GM18858 (cell line): ENCODE results near the gene MARCHF6.
"Not testable (repeated sequence)": the region's sequence is repeated elsewhere in the genome, so short reads cannot be mapped to it uniquely, and the experiment has no call there.

Experiments used
- ATAC-seq: cut with Tn5 transposase; IDR thresholded peaks from one replicate; pipeline ENCODE4 v1.9.1; 2021; ENCODE audit not compliant: unreplicated experiment

MARCHF6 gene

DNA sequence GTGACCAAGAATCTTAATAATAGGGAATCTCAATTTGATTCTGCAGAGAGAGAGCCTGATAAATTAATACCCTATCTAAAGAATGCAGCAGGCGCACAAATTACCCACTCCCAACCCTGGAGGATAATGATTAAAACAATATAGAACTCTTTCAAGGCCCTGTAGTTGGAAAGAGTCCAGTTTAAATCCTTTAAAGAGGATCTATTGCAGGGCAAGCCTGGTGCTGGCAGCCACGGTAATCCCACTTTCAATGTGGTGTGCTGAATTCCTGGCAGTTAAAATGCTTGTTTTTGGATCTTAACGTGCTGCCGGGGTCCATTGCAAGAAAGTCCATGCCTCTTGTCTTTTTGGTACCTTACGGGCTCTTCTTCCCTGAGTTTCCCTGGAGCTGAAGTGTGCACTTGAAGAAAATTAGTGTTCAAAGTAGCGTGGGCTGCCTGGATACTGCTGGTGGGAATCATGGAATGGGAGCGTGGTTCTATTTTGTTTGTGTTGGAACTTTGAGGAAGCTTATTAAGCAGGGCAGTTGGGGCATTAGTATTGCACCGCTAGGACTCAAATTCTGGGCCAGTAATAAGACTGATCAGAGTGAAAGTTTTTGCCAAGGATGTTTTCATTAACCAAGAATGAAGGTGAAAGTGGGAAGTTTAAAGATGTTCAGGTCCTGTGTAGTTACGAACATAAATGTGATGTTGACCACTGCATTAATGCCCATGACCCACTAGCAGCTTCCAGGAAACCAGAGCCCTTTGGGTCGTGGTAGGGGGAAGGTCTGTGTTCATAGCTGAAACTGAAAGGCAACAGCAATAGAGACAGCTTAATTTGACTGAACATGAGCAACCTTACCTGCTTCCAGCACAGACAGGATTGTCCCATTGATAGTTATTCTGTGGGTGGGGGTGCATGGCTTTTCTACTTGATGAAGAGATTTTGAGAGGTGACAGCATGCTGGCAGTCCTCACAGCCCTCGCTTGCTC lies 20.8 kb downstream of the MARCHF6 start:
- no peak for ATAC-seq

DNA sequence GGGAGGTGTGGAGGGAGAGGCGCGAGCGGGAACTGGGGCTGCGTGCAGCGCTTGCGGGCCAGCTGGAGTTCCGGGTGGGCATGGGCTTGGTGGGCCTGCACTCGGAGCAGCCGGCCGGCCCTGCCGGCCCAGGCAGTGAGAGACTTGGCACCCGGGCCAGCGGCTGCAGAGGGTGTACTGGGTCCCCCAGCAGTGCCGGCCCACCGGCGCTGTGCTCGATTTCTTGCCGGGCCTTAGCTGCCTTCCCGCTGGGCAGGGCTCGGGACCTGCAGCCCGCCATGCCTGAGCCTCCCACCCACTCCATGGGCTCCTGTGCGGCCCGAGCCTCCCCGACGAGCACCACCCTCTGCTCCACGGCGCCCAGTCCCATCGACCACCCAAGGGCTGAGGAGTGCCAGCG lies 21.7 kb downstream of the MARCHF6 start:
- ATAC-seq, result not testable (repeated sequence)

DNA sequence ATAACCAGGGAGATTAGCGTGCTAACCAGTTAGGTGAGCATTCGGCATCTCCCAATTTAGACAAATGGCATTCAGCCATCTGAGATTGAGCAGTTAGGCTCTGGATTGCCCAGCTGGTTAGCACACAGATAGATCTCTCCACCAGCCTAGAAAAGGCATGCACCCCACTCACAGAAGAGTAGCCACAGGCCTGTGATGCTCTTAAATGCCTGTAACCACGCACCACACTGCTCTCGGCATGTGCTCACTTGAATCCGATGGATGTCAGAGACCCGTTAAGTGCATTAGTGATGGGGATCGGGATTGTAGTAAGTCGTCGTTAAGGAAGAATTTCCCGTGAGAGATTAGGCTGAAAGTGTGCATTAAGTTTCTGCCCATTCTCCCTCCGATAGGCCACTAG lies 23.0 kb downstream of the MARCHF6 start:
- ATAC-seq, result no peak

DNA sequence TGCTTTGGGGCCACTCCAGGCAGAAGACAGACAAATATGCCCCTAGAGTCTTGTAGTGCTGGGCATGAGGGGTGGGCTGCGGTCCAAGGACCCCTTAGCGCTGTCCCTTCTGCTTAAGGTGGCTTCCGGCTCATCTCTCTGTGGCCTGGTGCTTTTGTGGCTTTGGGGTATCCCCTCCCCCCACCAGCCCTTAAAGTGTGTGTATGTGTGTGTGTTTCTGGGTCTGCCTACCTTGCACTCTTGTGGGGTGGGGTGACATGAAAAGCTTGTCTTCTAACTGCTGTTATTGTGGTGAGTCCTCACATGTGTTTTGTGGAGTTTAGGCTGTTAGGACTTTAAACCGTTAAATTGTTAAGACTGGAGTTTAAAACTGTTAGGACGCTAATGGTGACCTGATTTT lies 23.6 kb downstream of the MARCHF6 start:
- no peak for ATAC-seq

DNA sequence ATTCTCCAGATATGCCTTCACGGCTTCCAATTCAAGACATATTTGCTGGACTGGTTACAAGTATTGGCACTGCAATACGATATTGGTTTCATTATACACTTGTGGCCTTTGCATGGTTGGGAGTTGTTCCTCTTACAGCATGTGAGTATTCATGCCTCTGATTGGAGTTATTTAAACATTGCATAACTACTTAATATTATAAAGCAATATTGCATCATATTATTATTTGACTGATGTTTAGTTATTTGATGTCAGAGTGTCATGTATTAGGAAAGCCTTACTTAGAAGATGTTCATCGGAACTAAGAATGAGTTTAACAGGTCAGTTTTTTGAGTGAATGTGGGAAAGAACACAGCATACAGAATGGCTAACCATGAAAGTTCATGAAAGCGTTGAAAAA lies 28.3 kb downstream of the MARCHF6 start:
- ATAC-seq, result no peak

DNA sequence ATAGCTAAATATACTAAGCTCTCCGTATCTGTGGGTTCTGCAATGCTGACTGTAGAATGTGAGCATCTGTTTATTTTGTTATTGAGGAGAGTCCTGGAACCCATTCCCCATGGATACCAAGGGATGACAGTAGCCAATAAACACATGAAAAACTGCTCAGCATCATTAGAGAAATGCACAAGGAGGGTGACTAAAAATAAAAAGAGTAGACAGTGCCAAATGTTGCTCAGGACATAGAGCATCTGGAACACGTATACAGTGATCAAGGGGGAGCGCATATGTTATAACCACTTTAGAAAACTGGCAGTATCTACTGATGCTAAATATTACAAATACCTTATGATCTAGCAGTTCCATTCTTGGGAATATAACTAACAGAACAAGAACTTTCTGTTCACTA lies 31.0 kb downstream of the MARCHF6 start:
- ATAC-seq, result no peak

DNA sequence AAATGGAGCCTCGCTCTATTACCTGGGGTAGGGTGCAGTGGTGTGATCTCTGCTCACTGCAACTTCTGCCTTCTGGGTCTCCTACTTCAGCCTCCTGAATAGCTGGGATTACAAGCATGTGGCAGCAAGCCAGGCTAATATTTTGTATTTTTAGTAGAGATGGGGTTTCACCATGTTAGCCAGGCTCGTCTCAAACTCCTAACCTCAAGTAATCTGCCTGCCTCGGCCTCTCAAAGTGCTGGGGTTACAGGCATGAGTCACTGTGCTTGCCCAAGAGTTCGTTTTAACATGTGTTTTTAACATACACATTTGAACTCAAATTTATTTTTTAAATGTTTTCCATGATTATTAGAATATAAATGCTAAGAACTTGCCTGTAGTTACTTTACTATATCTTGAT lies 34.2 kb downstream of the MARCHF6 start:
- no peak for ATAC-seq

DNA sequence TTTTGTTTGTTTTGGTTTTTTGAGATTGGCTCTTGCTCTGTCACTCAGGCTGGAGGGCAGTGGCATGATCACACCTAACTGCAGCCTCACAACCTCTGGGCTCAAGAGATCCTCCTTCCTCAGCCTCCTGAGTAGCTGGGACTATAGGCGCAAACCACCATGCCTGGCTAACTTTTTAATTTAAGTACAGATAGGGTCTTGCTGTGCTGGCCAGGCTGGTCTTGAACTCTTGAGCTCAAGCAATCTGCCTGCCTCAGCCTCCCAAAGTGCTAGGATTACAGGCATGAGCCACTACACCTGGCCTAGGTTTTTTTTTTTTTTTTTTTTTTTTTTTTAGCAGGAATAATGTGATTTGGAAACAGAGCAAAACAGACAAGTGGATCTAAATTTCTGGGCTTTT lies 37.6 kb downstream of the MARCHF6 start:
- ATAC-seq, result no peak

DNA sequence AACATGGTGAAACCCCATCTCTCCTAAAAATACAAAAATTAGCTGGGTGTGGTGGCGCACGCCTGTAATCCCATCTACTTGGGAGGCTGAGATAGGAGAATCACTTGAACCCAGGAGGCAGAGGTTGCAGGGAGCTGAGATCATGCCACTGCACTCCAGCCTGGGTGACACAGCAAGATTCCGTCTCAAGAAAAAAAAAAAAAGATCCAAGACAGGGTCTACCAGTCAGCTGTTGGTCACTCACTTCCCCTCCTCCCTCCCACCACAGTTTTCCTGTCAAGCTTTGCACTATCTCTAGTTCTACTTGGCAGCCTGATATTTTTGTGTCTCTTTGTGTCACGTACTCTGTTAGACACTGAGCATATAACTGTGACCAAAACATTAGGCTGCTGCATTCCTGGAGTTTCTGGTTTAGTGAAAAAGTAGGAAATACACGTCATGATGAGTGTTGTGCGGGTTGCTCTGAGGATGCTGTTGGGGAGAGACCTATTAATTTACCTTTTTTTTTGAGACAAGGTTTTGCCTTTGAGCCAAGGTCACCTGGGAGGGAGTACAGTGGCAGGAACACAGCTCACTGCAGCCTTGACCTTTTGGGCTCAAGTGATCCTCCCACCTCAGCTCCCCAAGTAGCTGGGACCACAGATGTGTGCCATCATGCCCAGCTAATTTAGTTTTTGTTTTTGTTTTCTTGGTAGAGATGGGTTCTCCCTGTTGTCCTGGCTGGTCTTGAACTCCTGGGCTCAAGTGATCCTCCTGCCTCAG lies 39.3 kb downstream of the MARCHF6 start:
- ATAC-seq, result not testable (repeated sequence)

DNA sequence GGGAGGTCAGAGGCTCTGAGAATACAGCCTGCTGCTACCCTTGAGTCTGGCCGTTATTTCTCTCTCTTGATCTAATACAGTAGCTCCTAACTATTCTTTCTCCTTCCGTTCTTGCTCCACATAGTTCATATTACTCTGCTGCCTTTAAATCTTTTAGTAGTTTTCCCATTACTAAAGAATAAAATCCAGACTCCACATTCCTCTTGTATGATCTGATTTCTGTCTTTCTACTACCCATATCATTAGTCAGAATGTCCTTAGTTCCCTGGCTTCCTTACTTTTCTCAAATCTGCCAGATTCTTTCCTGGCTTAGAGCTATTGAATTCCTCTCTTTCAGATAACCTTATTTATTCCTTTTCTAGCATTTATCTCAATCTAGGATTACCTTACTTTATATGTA lies 40.0 kb downstream of the MARCHF6 start:
- ATAC-seq, result no peak

DNA sequence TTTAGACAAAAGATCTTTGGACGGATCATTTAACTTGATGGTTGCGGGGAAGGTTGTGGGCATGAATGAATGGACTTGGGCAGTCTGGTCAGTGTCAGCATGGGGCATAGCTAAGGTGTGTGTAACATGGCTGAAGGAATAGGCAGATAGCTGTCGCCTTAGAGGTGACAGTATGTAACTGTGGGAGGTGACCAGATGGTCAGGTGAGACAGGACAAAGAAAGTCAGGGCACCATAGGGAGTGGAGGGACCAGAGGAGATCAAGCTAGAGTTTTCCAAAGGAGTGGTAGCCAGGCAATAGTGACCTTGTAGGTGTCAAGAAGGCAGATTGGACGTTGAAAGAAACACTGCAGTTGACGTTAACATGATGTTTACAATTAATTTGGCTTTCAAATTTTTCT lies 43.1 kb downstream of the MARCHF6 start:
- no peak for ATAC-seq

DNA sequence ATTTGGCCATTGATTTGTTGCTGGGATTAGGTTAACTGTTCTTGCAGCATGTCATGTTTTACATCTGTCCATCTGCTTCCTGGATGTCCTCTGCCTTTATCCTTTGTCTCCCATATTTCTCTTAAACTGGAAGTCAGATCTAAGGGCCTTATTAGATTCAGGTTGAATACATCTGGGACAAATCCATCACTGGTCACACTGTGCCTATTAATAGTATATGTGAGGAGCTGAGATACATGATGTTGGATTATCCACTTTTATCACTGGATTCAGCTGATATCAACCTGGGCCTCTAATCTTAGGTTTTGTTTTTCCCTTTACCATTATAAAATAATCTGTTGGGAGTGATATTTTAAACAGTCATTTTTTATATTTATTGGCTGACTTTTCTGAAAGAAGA lies 46.3 kb downstream of the MARCHF6 start:
- ATAC-seq, result no peak

DNA sequence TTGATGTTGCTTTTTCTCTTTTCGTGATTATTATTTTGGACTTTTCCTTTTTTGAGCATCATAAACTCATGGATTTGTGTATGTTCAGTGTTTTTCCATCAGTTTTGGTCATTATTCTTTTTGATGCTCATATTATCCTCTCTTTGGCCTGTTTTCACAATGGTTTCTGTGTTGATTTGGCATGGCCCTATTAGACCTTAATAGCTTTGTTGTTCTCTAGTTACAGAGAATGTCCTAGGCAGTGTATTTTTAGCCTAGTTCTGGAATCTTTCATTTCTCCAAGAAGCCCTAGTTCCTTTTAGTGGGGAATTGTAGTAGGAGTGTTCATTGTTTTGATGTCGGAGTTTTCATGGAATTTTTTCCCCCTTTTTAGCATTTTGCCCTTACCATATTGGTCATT lies 46.9 kb downstream of the MARCHF6 start:
- no peak for ATAC-seq

DNA sequence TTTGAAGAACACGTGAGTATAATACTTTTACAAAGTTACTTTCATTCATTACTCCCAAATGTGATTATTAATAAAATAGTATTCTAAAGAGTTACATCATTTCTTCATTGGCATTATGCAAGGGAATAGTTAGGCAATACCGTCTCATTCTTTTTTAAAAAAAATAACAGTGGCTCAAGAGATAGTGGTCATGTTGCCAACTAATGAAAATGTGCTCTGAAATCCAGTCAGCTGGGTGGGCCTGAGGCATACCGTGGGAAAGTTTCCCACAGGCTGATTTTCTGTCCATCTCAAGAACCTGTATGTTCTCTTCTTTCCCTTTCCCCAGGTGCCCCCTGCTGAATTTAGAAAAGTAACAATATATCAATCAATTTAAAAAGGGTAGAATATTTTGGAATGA lies 47.3 kb downstream of the MARCHF6 start:
- no peak for ATAC-seq

DNA sequence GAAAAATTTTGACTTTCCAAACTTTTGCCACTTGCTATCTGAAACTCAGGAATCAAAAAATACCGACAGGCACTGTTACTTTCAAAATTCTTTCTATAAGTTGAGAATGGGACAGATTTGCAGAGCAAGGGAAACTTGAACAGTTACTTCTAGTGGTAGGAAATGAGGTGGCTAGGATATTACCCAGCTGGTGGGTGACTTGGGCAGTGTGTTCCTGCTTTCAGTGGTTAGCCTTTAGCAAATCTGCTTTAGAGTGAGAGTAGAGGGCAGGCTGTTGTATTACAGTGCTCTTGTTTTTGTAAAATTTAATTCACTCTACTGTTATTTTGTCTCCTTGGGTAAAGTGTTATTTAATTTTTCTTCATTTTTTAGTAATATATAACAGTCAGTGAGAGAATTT lies 48.0 kb downstream of the MARCHF6 start:
- ATAC-seq, result peak; percentile 87
